H9 (cell line): ENCODE data around the gene FBXO38. TPM values are rescaled to one million over a fixed set of nuclear protein-coding genes. Genes with fewer than 3 reads are reported as not detected.

Source experiments
- DNase-seq: peaks from one replicate; pipeline ENCODE4 v3.0.0-alpha.2; 2017
- H2AFZ ChIP-seq: one replicate; pipeline ENCODE4 v1.6.1; 2013; ENCODE audit warnings: mild to moderate bottlenecking, low read length, control low read depth, moderate library complexity
- H2AK5ac ChIP-seq: 2 replicates; pipeline ENCODE4 v1.6.1; 2013; ENCODE audit warnings: low read length, control low read depth, mixed read lengths; ENCODE audit not compliant: insufficient read length
- H2BK120ac ChIP-seq: one replicate; pipeline ENCODE4 v1.6.1; 2013; ENCODE audit warnings: low read depth, mild to moderate bottlenecking, low read length, control low read depth, inconsistent platforms; ENCODE audit not compliant: poor library complexity, severe bottlenecking
- H2BK12ac ChIP-seq: 2 replicates; pipeline ENCODE4 v1.6.1; 2013; ENCODE audit warnings: low read length, control low read depth, mixed read lengths, low read depth; ENCODE audit not compliant: insufficient read length
- H2BK15ac ChIP-seq: 2 replicates; pipeline ENCODE4 v1.6.1; 2013; ENCODE audit warnings: low read depth, low read length, control low read depth
- H2BK20ac ChIP-seq: one replicate; pipeline ENCODE4 v1.6.1; 2013; ENCODE audit warnings: low read depth, mild to moderate bottlenecking, low read length, control low read depth, inconsistent platforms; ENCODE audit not compliant: poor library complexity, severe bottlenecking
- H2BK5ac ChIP-seq: 2 replicates; pipeline ENCODE4 v1.6.1; 2013; ENCODE audit warnings: low read length, control low read depth, mixed read lengths; ENCODE audit not compliant: insufficient read length
- H3K14ac ChIP-seq: 2 replicates; pipeline ENCODE4 v1.6.1; 2013; ENCODE audit warnings: low read length, control low read depth; ENCODE audit not compliant: insufficient read depth
- H3K18ac ChIP-seq: 2 replicates; pipeline ENCODE4 v1.6.1; 2013; ENCODE audit warnings: low read depth, mild to moderate bottlenecking, mixed read lengths, low read length, control low read depth; ENCODE audit not compliant: insufficient read length
- H3K23ac ChIP-seq: 2 replicates; pipeline ENCODE4 v1.6.1; 2013; ENCODE audit warnings: low read length, control low read depth, mixed read lengths, low read depth; ENCODE audit not compliant: insufficient read length
- H3K23me2 ChIP-seq: 2 replicates; pipeline ENCODE4 v1.6.1; 2013; ENCODE audit warnings: low read depth, mild to moderate bottlenecking, mixed read lengths, low read length, control low read depth; ENCODE audit not compliant: insufficient read length, poor library complexity, severe bottlenecking
- H3K27ac ChIP-seq: 2 replicates; pipeline ENCODE4 v1.5.1; 2013; ENCODE audit warnings: low read length, control low read depth, mixed read lengths, low read depth; ENCODE audit not compliant: insufficient read length
- H3K27me3 ChIP-seq: 2 replicates; pipeline ENCODE4 v1.6.1; 2013; ENCODE audit warnings: low read length, control low read depth, inconsistent platforms; ENCODE audit not compliant: insufficient read depth
- H3K4ac ChIP-seq: 2 replicates; pipeline ENCODE4 v1.6.1; 2013; ENCODE audit warnings: low read depth, mild to moderate bottlenecking, control low read depth, inconsistent platforms, low read length, moderate library complexity
- H3K4me1 ChIP-seq: 2 replicates; pipeline ENCODE4 v1.6.1; 2013; ENCODE audit warnings: low read length, control low read depth, inconsistent platforms; ENCODE audit not compliant: insufficient read depth
- H3K4me2 ChIP-seq: 2 replicates; pipeline ENCODE4 v1.6.1; 2013; ENCODE audit warnings: low read length, control low read depth, mixed read lengths; ENCODE audit not compliant: insufficient read length, insufficient read depth
- H3K56ac ChIP-seq: 2 replicates; pipeline ENCODE4 v1.6.1; 2013; ENCODE audit warnings: low read depth, mild to moderate bottlenecking, mixed read lengths, low read length, control low read depth; ENCODE audit not compliant: insufficient read length
- H3K79me1 ChIP-seq: 2 replicates; pipeline ENCODE4 v1.6.1; 2013; ENCODE audit warnings: low read depth, mild to moderate bottlenecking, moderate library complexity, low read length, control low read depth, inconsistent platforms; ENCODE audit not compliant: insufficient read depth, poor library complexity, severe bottlenecking
- H3K79me2 ChIP-seq: 2 replicates; pipeline ENCODE4 v1.6.1; 2013; ENCODE audit warnings: low read length, control low read depth, inconsistent platforms; ENCODE audit not compliant: insufficient read depth
- H3K9ac ChIP-seq: 2 replicates; pipeline ENCODE4 v1.6.1; 2013; ENCODE audit warnings: low read length, control low read depth, mixed read lengths; ENCODE audit not compliant: insufficient read length; ENCODE audit errors: extremely low read depth
- H3K9me3 ChIP-seq: one replicate; pipeline ENCODE4 v1.6.1; 2013; ENCODE audit warnings: low read depth, low read length, inconsistent platforms; ENCODE audit not compliant: control insufficient read depth
- H3T11ph ChIP-seq: one replicate; pipeline ENCODE4 v1.6.1; 2013; ENCODE audit warnings: mild to moderate bottlenecking, low read length, control low read depth, inconsistent platforms
- H4K20me1 ChIP-seq: one replicate; pipeline ENCODE4 v1.6.1; 2013; ENCODE audit not compliant: control insufficient read depth, insufficient read length, insufficient read depth
- H4K5ac ChIP-seq: 2 replicates; pipeline ENCODE4 v1.6.1; 2013; ENCODE audit warnings: low read depth, mild to moderate bottlenecking, mixed read lengths, low read length, control low read depth; ENCODE audit not compliant: insufficient read length
- H4K8ac ChIP-seq: replicated peaks from 2 replicates; pipeline ENCODE4 v1.6.1; 2013; ENCODE audit warnings: low read length, control low read depth, mixed read lengths, low read depth; ENCODE audit not compliant: insufficient read length
- H4K91ac ChIP-seq: 2 replicates; pipeline ENCODE4 v1.6.1; 2013; ENCODE audit warnings: low read depth, mild to moderate bottlenecking, moderate library complexity, mixed read lengths, low read length, control low read depth; ENCODE audit not compliant: insufficient read length
- H3K27ac Mint-ChIP-seq, 3 experiments: 2 replicates in 2 of 3; 3 replicates in 1 of 3; pipeline ENCODE4 v1.8.0; 2020 to 2021; ENCODE audit warnings: mixed read lengths in 3 of 3, mild to moderate bottlenecking in 1 of 3, moderate library complexity in 1 of 3
- H3K27me3 Mint-ChIP-seq: 2 replicates; pipeline ENCODE4 v1.8.0; 2021; ENCODE audit warnings: low read depth, mild to moderate bottlenecking, moderate library complexity, mixed read lengths
- H3K36me3 Mint-ChIP-seq, 3 experiments: 2 replicates in 2 of 3; 3 replicates in 1 of 3; pipeline ENCODE4 v1.8.0; 2020 to 2021; ENCODE audit warnings: low read depth in 3 of 3, mixed read lengths in 3 of 3; ENCODE audit not compliant: insufficient read depth in 1 of 3
- H3K4me1 Mint-ChIP-seq, 2 experiments: 2 replicates each; pipeline ENCODE4 v1.8.0; 2020; ENCODE audit warnings: mixed read lengths in 2 of 2
- H3K4me3 Mint-ChIP-seq, 2 experiments: 2 replicates in 1 of 2; 3 replicates in 1 of 2; pipeline ENCODE4 v1.8.0; 2020 to 2021; ENCODE audit warnings: mild to moderate bottlenecking in 2 of 2, mixed read lengths in 2 of 2, moderate library complexity in 1 of 2
- H3K9me3 Mint-ChIP-seq, 2 experiments: 2 replicates in 1 of 2; 3 replicates in 1 of 2; pipeline ENCODE4 v1.8.0; 2020; ENCODE audit warnings: mild to moderate bottlenecking in 2 of 2, mixed read lengths in 2 of 2, moderate library complexity in 1 of 2
- CTCF ChIP-seq: fragments of 200-600 bp; sonication (generic); conservative IDR thresholded peaks from 3 replicates; pipeline ENCODE4 v1.8.0; 2021; ENCODE audit warnings: antibody characterized with exemption, mild to moderate bottlenecking
- WGBS: extraction: QIAGEN DNeasy Blood & Tissue Kit; methylation state at CpG from one replicate; pipeline ENCODE4 v1.1.7; 2013; ENCODE audit warnings: missing lambda C conversion rate, low lambda C conversion rate, mixed read lengths; ENCODE audit not compliant: insufficient read length; ENCODE audit errors: extremely low coverage; 5-methylcytosine and 5-hydroxymethylcytosine counted together
- total RNA-seq: library from RNA; stranded (reverse); gene quantifications from 2 replicates; pipeline ENCODE4 v1.2.1, GENCODE V29; 2021

Gene FBXO38
- total RNA-seq, 1 experiment from 2014 or later, result 34.6 TPM

GRCh38 chr5:148427370-148428042 lies 43.7 kb downstream of the FBXO38 start:
- Histone ChIP-seq H3K4ac (no peak overlapping the region), H3K14ac (no peak overlapping the region), H2BK12ac (no peak overlapping the region), H4K5ac (no peak overlapping the region), H3K79me2 (no peaks in the 10 kb centered on the region), H3K9me3 (no peaks in the 10 kb centered on the region), H2AK5ac (no peak overlapping the region), H3K23ac (no peak overlapping the region), H4K91ac (no peak overlapping the region), H3K56ac (no peak overlapping the region), H4K8ac (no peak overlapping the region), H3K79me1 (no peaks in the 10 kb centered on the region), H3K23me2 (no peaks in the 10 kb centered on the region), H3T11ph (no peak overlapping the region), H3K9ac (no peak overlapping the region), H3K27ac (no peak overlapping the region), H3K27me3 (no peaks in the 10 kb centered on the region), H4K20me1 (no peaks in the 10 kb centered on the region), H3K4me2 (no peak overlapping the region), H2BK15ac (no peak overlapping the region), H3K18ac (no peak overlapping the region), H2AFZ (no peak overlapping the region), H2BK5ac (no peak overlapping the region), H2BK120ac (no peak overlapping the region), H3K4me1 (no peaks in the 10 kb centered on the region), H2BK20ac (no peak overlapping the region)
- WGBS, result no CpG with 5 or more reads among the region's 14 CpGs
- peaks cover 22 to 63% (median 61%) of the 10 kb centered on the region in 3 experiments; a peak in 6 of 7 replicates for H3K36me3 Mint-ChIP-seq
- no peak for TF ChIP-seq CTCF
- H3K27me3 Mint-ChIP-seq, result no peaks in the 10 kb centered on the region
- H3K4me1 Mint-ChIP-seq, result no peaks in the 10 kb centered on the region
- no peaks in the 10 kb centered on the region for H3K9me3 Mint-ChIP-seq
- no peak overlapping the region for H3K4me3 Mint-ChIP-seq
- DNase-seq, result peak; percentile 39
- H3K27ac Mint-ChIP-seq, result no peak overlapping the region
